HEK293 (cell line): Measurements from ENCODE around the gene CDK2.

Experiments
- CTCF ChIP-seq: fragments of 450-650 bp; formaldehyde crosslinking; IDR thresholded peaks from 2 replicates; pipeline ENCODE4 v1.5.1; 2016; ENCODE audit warnings: missing biosample characterization, missing genetic modification characterization
- SCRT1 ChIP-seq: fragments of 450-650 bp; formaldehyde crosslinking; IDR thresholded peaks from 2 replicates; pipeline ENCODE4 v1.5.1; 2016; ENCODE audit warnings: missing biosample characterization, missing genetic modification characterization, borderline replicate concordance
- SETDB1 ChIP-seq: IDR thresholded peaks from one replicate; pipeline ENCODE4 v1.6.1; 2017; ENCODE audit warnings: mild to moderate bottlenecking, low read length, moderate library complexity, mixed read lengths; ENCODE audit not compliant: insufficient read length
- YY1 ChIP-seq: fragments of 450-650 bp; formaldehyde crosslinking; IDR thresholded peaks from 2 replicates; pipeline ENCODE4 v1.5.1; 2018; ENCODE audit warnings: missing biosample characterization, missing genetic modification characterization
- ZNF433 ChIP-seq: fragments of 450-650 bp; formaldehyde crosslinking; IDR thresholded peaks from 2 replicates; pipeline ENCODE4 v1.5.1; 2016; ENCODE audit warnings: missing biosample characterization, missing genetic modification characterization, low read depth

- no peak for TF ChIP-seq SETDB1
- TF ChIP-seq SCRT1 (tag by site-specific recombination), result no peak
- TF ChIP-seq CTCF (tag by site-specific recombination), result no peak
- no peak for TF ChIP-seq YY1 (tag by site-specific recombination)
- no peak for TF ChIP-seq ZNF433 (tag by site-specific recombination)
Measured at GRCh38 chr12:55972042-55972441, 5.4 kb downstream of the CDK2 start.
